Esophagus muscularis mucosa (tissue), 4 donors: ENCODE measurements around the gene FGD5. TPM values are rescaled to one million over a fixed set of nuclear protein-coding genes. Genes with fewer than 3 reads are reported as not detected.

Experiments used
- DNase-seq: peaks from one replicate; pipeline ENCODE4 v3.0.0-alpha.2; 2017; ENCODE audit errors: extremely low spot score
- H3K27ac ChIP-seq, 4 donors: fragments of 200-600 bp; sonication (generic); replicated peaks in 1 of 4; 1 replicate in 3 of 4; 2 replicates in 1 of 4; pipeline ENCODE4 v1.5.1; 2016 to 2019; ENCODE audit warnings: mild to moderate bottlenecking in 1 of 4
- H3K27me3 ChIP-seq, 4 donors: fragments of 200-600 bp; sonication (generic); one replicate each; pipeline versions ENCODE4 v1.5.1 to v1.6.0; 2016 to 2019
- H3K36me3 ChIP-seq, 4 donors: fragments of 200-600 bp; sonication (generic); one replicate each; pipeline ENCODE4 v1.5.1; 2016 to 2019
- H3K4me1 ChIP-seq, 4 donors: fragments of 200-600 bp; sonication (generic); one replicate each; pipeline ENCODE4 v1.5.1; 2016 to 2019
- H3K4me3 ChIP-seq, 4 donors: fragments of 200-600 bp; sonication (generic); 1 replicate in 2 of 4; 2 replicates in 2 of 4; pipeline ENCODE4 v1.5.1; 2016 to 2019; ENCODE audit warnings: mild to moderate bottlenecking in 4 of 4, moderate library complexity in 1 of 4
- H3K9me3 ChIP-seq, 4 donors: fragments of 200-600 bp; sonication (generic); 1 replicate in 3 of 4; 2 replicates in 1 of 4; pipeline ENCODE4 v1.5.1; 2016 to 2019
- EP300 ChIP-seq: sonication (generic); formaldehyde crosslinking; IDR thresholded peaks from one replicate; pipeline ENCODE4 v1.6.1; 2017; ENCODE audit warnings: antibody characterized with exemption
- POLR2A ChIP-seq: fragments of 450-650 bp; IDR thresholded peaks from one replicate; pipeline ENCODE4 v1.6.1; 2017; ENCODE audit warnings: antibody characterized with exemption, moderate library complexity, mild to moderate bottlenecking, low read depth
- POLR2AphosphoS5 ChIP-seq, 2 donors: sonication (generic); formaldehyde crosslinking; IDR thresholded peaks; one replicate each; pipeline ENCODE4 v1.6.1; 2017; ENCODE audit warnings: antibody characterized with exemption in 2 of 2
- WGBS: methylation state at CpG from one replicate; pipeline ENCODE4 v1.1.5; 2018; 5-methylcytosine and 5-hydroxymethylcytosine counted together
- intact Hi-C: fragments of 100-400 bp; cut with DNase I; formaldehyde crosslinking; loops from one replicate; pipeline ENCODE4 v1.15.1; 2023
- total RNA-seq, 4 donors: library from RNA; depleted of rRNA; stranded (reverse); fragments of >200 nt; gene quantifications; one replicate each; pipeline versions ENCODE4 v1.1.0 to v1.2.1, GENCODE V29; 2016
- TF ChIP-seq, protein P1 (sequence below), 3 experiments: fragments of 200-600 bp in 2 of 3; fragments of 450-650 bp in 1 of 3; sonication (generic) in 2 of 3; IDR thresholded peaks; one replicate each; pipeline ENCODE4 v1.5.1; 2017 to 2019; ENCODE audit warnings: antibody characterized with exemption in 3 of 3, mild to moderate bottlenecking in 2 of 3, moderate library complexity in 1 of 3

FGD5 gene
- total RNA-seq, 4 donors from 2014 or later, result 15.4 to 21.1 (median 16.1) TPM

DNA sequence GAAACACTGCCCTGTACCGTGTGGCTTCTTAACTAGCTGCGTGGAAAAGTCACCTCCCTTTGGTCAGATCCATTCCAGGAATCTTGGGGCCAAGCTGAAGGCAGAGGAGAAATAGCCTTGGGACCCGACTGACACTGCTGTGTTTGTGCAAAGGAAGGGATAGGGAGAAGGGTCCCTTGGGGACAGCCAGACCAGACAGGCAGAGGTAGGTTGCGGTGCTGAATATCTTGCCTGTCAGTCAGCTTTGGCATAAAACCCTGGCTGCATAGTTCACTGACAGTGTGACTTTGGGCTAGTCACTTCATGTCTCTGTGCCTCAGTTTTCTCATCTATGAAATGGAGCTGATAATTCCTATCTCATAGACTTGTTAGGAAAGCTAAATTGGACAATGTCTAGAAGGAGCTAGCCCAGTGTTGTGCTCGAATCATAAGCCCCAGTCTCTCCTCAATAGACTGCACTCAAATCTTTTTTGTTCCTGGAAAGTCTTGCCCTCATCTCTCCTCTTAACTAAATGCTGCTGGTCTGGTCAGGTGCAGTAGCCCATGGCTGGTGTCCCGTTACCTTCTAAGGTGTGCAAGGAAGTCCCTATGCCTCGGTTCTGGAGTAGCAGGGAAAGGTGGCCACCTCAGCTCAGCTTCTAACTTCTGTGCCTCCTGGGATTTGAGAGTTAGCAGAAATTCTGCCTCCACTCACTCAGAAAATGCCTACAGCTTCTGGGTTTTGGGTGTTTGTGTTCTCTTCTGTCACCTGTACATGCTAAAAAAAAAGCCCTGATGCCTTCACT lies 25.8 kb downstream of the FGD5 start:
- no peak overlapping the region for H3K4me3 ChIP-seq
- H3K36me3 ChIP-seq, result no peaks in the 10 kb centered on the region
- no peak for DNase-seq
- intact Hi-C loops, result no loop called here
- peaks cover 0 to 16% (median 0%) of the 10 kb centered on the region in 4 donors for H3K27me3 ChIP-seq
- no peaks in the 10 kb centered on the region for H3K9me3 ChIP-seq
- TF ChIP-seq POLR2AphosphoS5 (IDR thresholded peaks at IDR 0.05), result no peak
- no peak for TF ChIP-seq POLR2A
- TF ChIP-seq EP300, result no peak
- TF ChIP-seq, protein P1, sequence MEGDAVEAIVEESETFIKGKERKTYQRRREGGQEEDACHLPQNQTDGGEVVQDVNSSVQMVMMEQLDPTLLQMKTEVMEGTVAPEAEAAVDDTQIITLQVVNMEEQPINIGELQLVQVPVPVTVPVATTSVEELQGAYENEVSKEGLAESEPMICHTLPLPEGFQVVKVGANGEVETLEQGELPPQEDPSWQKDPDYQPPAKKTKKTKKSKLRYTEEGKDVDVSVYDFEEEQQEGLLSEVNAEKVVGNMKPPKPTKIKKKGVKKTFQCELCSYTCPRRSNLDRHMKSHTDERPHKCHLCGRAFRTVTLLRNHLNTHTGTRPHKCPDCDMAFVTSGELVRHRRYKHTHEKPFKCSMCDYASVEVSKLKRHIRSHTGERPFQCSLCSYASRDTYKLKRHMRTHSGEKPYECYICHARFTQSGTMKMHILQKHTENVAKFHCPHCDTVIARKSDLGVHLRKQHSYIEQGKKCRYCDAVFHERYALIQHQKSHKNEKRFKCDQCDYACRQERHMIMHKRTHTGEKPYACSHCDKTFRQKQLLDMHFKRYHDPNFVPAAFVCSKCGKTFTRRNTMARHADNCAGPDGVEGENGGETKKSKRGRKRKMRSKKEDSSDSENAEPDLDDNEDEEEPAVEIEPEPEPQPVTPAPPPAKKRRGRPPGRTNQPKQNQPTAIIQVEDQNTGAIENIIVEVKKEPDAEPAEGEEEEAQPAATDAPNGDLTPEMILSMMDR (IDR thresholded peaks at IDR 0.05), result no peak
- peaks cover 31 to 42% (median 40%) of the 10 kb centered on the region in 4 donors for H3K4me1 ChIP-seq
- WGBS, result 85% methylated on average over 7 of the region's 7 CpGs
- H3K27ac ChIP-seq, result no peak overlapping the region

DNA sequence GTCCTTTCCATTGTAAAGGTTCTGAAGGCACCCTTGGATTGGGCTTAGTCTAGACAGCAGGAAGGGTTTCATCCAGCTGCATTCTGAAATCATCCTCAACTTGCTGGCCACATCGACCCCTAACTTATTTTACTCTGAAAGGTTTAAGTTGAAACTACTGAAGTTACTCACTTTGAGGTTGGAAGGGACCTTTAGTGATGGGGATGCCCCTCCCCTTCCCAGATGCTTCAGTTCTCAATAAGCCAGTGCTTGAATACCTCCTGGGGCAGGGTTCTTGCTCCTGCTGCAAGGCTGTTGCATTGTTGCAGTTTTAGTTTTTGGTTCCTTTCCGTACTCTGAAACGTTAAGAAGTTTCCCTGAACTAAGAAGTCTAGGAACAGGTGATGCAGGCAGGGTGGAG lies 26.4 kb downstream of the FGD5 start:
- WGBS, result 62% methylated on average over 3 of the region's 3 CpGs
- H3K9me3 ChIP-seq, result no peaks in the 10 kb centered on the region
- no peak overlapping the region for H3K27ac ChIP-seq
- no peak overlapping the region for H3K4me3 ChIP-seq
- no peak for DNase-seq
- intact Hi-C loops, result no loop called here
- peaks cover 0 to 16% (median 0%) of the 10 kb centered on the region in 4 donors for H3K27me3 ChIP-seq
- TF ChIP-seq, protein P1 (IDR thresholded peaks at IDR 0.05), result no peak
- TF ChIP-seq POLR2AphosphoS5 (IDR thresholded peaks at IDR 0.05) (no peak), EP300 (no peak), POLR2A (no peak)
- no peaks in the 10 kb centered on the region for H3K36me3 ChIP-seq
- peaks cover 37 to 48% (median 45%) of the 10 kb centered on the region in 4 donors for H3K4me1 ChIP-seq

DNA sequence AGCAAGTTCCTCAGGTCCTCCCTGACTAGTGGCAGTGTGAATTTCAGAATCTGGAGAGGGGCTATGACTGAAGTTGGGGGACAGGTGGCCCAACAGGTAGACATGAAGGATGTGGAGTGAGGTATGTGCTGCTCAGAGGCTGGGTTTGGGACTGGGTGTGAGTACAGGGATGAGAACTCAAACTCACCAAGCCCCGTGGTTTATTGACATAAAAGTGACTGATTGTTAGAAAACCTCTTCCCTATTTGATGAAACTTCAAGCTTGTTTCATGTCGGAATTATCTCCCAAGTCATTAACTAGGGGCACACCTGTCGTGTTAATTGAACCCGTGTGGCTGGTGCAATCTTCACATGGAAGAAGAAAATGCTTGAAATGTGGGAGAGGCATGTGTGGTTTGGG lies 27.1 kb downstream of the FGD5 start:
- intact Hi-C loops, result no loop called here
- peaks cover 39 to 53% (median 47%) of the 10 kb centered on the region in 4 donors for H3K4me1 ChIP-seq
- TF ChIP-seq POLR2AphosphoS5 (IDR thresholded peaks at IDR 0.05) (no peak), POLR2A (no peak), EP300 (no peak)
- TF ChIP-seq, protein P1 (IDR thresholded peaks at IDR 0.05), result no peak
- 79% methylated on average over 4 of the region's 4 CpGs for WGBS
- H3K36me3 ChIP-seq, result no peaks in the 10 kb centered on the region
- H3K9me3 ChIP-seq, result no peaks in the 10 kb centered on the region
- H3K4me3 ChIP-seq, result no peak overlapping the region
- no peak for DNase-seq
- peaks cover 0 to 16% (median 0%) of the 10 kb centered on the region in 4 donors for H3K27me3 ChIP-seq
- H3K27ac ChIP-seq, result no peak overlapping the region

DNA sequence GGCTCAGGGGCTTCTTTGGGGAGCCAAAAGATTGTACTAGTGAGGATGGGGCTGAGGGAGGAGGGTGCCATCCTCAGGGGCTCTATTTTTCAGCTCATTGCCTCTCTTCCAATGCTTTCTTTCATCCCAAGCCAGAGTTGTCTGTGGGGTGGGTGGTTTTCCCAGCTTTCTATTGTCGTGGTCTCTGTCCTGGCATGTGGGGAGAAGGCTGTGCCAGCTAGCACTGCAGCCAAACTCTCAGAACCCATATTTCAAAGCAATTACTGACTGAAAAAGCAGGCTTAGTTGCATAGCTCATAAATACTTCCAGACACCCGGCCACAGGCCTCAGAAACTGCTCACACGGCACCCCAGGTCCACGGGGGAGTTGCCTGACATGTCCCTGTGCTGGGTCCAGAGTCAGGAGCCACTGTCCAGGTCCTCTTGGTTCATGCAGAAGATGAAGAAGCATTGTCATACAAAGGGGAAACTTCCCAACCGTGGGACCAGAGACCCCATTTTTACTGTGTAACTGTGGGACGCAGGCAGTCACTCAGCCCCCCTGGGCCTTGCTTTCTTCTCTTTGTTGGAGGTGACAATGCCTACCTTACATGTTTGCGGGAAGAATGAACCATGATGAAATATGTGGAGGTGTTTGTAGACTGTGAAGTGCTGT lies 27.6 kb downstream of the FGD5 start:
- intact Hi-C loops, result no loop called here
- no peak for DNase-seq
- H3K9me3 ChIP-seq, result no peaks in the 10 kb centered on the region
- H3K4me3 ChIP-seq, result no peak overlapping the region
- 24% methylated on average over 7 of the region's 7 CpGs for WGBS
- H3K27me3 ChIP-seq, result peaks cover 0 to 16% (median 0%) of the 10 kb centered on the region in 4 donors
- TF ChIP-seq POLR2AphosphoS5 (IDR thresholded peaks at IDR 0.05) (no peak), EP300 (no peak), POLR2A (no peak)
- TF ChIP-seq, protein P1 (IDR thresholded peaks at IDR 0.05), result no peak
- H3K4me1 ChIP-seq, result peaks cover 37 to 48% (median 47%) of the 10 kb centered on the region in 4 donors
- H3K27ac ChIP-seq, result no peak overlapping the region
- H3K36me3 ChIP-seq, result no peaks in the 10 kb centered on the region
